Esophagus (tissue), 2 donors: ENCODE measurements around the gene TBX6. TPM values are rescaled to one million over a fixed set of nuclear protein-coding genes. Genes with fewer than 3 reads are reported as not detected.

Source experiments
- H3K27ac ChIP-seq, 2 donors: one replicate each; pipeline ENCODE4 v1.5.1; 2013; ENCODE audit warnings: low read depth in 2 of 2, mild to moderate bottlenecking in 2 of 2, inconsistent platforms in 1 of 2, low read length in 1 of 2, moderate library complexity in 1 of 2
- H3K27me3 ChIP-seq, 2 donors: one replicate each; pipeline ENCODE4 v1.6.1; 2013; ENCODE audit warnings: low read length in 2 of 2, control low read depth in 1 of 2, mild to moderate bottlenecking in 1 of 2; ENCODE audit not compliant: insufficient read depth in 2 of 2, control insufficient read depth in 1 of 2
- H3K36me3 ChIP-seq, 2 donors: one replicate each; pipeline ENCODE4 v1.6.1; 2013; ENCODE audit warnings: low read length in 1 of 2; ENCODE audit not compliant: control insufficient read depth in 2 of 2, insufficient read depth in 2 of 2
- H3K4me1 ChIP-seq, 2 donors: one replicate each; pipeline ENCODE4 v1.6.1; 2013; ENCODE audit warnings: low read length in 1 of 2; ENCODE audit not compliant: control insufficient read depth in 2 of 2, insufficient read depth in 2 of 2
- H3K4me3 ChIP-seq, 2 donors: one replicate each; pipeline ENCODE4 v1.5.1; 2013; ENCODE audit warnings: low read length in 2 of 2, mild to moderate bottlenecking in 2 of 2, low read depth in 1 of 2, moderate library complexity in 1 of 2
- H3K9me3 ChIP-seq, 2 donors: one replicate each; pipeline ENCODE4 v1.6.1; 2013; ENCODE audit warnings: mild to moderate bottlenecking in 2 of 2, low read depth in 1 of 2, low read length in 1 of 2, moderate library complexity in 1 of 2; ENCODE audit not compliant: control insufficient read depth in 2 of 2, insufficient read depth in 1 of 2
- WGBS, 2 donors: extraction: QIAGEN DNeasy Blood & Tissue Kit; methylation state at CpG; one replicate each; pipeline ENCODE4 v1.1.7; 2013; 5-methylcytosine and 5-hydroxymethylcytosine counted together
- polyA plus RNA-seq, 2 donors: library from polyadenylated mRNA; stranded (reverse); fragments of 200-250 nt; gene quantifications; one replicate each; pipeline ENCODE4 v1.2.3, GENCODE V29; 2013
- donor health status: healthy with polysubstance abuse.
- donor health status: Bipolar disorder and iron deficiency.

TBX6 gene
- polyA plus RNA-seq, 2 donors = 6.2 to 15.8 TPM

DNA sequence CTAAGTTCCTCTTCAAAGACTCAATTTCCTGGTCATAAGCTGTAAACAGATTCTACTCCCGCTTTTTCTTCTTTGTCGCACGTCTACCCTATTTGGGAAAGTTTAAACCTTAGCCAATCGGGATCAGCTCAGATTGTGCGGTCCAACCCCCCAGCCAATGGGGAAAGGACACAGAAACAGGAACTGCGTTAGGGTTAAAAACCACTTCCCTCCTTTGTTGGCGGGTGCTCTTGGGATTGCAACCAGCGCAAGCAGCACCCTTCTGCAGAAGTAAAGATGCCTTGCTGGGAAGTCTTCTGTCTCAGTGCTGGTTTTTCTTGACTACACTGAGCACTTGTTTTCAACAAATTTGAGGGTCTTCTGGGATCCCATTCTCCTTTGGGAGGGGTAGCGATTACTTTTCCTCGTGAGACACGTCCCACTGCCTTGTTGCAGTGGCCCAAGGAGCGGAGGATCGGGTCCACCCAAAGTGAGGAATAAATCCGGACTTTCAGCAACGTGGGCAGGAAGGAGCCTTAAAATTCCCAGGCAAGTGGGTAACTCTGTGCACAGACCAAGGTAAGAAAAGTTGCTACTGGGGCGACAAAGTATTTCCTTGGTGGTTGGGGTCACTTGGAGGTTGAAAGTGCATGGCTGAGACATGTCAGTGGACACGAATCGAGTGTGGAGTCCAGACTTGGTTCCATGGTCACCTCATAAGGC lies 5.3 kb upstream of the TBX6 start:
- H3K4me3 ChIP-seq = peak overlapping the region; percentile 49 to 85
- H3K27ac ChIP-seq = peak overlapping the region; percentile 86 to 97
- no peaks in the 10 kb centered on the region for H3K27me3 ChIP-seq
- peaks cover 2 to 14% of the 10 kb centered on the region in 2 donors for H3K4me1 ChIP-seq
- H3K9me3 ChIP-seq = peaks cover 0 to 12% of the 10 kb centered on the region in 2 donors
- 95% methylated on average over 18 of the region's 18 CpGs for WGBS, 2 donors
- H3K36me3 ChIP-seq = peaks cover 0 to 10% of the 10 kb centered on the region in 2 donors

- Histone ChIP-seq H3K4me3 (peak within 1 kb of the TSS; percentile 81 to 85), H3K4me1 (peaks cover 2 to 18% of the 10 kb centered on the region in 2 donors), H3K27me3 (no peaks in the 10 kb centered on the region), H3K9me3 (peaks cover 0 to 12% of the 10 kb centered on the region in 2 donors), H3K36me3 (peaks cover 0 to 10% of the 10 kb centered on the region in 2 donors), H3K27ac (peak within 1 kb of the TSS; percentile 92 to 97)
- 9 to 14% methylated on average over 44 to 77 of the region's 77 CpGs for WGBS, 2 donors
These were observed 4.6 kb upstream of the TBX6 start, which contains the start of gene YPEL3 for GRCh38 chr16:30096105-30096861. Gene YPEL3, minus strand, starts transcription at chr16:30096213. Its CDS starts 731 bp downstream, at chr16:30095482.

DNA sequence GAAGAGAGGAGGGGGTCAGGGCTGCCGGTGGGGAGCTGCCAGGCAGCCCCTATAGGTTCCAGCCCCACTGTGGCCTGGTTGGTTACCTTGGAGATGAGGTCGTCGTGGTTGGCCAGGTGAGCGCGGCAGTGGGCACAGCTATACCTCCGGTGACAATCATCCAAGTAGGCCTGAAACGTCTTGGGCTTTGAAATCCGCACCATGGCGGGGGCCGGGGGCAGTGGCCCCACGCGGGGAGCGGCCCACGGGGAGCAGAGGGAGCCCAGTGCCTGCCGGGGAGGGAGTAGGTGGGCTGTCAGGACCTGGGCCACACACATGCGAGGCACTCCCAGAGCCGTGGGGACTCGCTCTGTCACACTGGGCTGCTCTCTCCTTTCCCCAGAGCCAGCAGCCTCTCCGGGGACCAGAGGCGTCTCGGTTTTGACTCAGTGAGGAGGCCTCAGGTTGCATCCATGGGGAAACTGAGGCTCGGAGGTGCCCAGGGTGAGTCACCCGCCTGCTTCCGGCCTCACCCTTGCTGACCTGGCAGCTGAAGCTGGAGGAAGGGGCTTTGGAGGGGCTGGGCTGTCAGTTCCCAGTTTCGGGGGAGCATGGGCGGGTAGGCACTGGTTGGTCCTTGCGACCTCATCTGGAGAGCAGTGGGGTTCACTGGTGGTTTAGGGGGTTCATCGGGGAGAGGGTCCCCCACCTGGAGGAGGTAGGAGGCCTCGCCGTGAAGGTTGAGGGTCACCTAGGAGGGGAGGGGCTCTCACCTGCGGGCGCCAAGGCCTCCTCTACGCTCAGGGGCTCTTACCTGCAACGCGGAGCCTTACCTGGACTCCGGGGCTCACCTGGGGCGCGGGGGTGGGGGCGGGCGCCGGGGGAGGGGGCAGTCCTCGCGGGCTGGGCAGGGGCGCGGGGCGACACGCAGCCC lies 3.7 kb upstream of the TBX6 start:
- Histone ChIP-seq H3K27ac (peak overlapping the region; percentile 92 to 97), H3K4me1 (peaks cover 5 to 18% of the 10 kb centered on the region in 2 donors), H3K9me3 (peaks cover 0 to 12% of the 10 kb centered on the region in 2 donors), H3K4me3 (peak overlapping the region; percentile 81 to 85), H3K27me3 (no peaks in the 10 kb centered on the region), H3K36me3 (peaks cover 0 to 10% of the 10 kb centered on the region in 2 donors)
- 8 to 9% methylated on average over 38 to 47 of the region's 47 CpGs for WGBS, 2 donors

DNA sequence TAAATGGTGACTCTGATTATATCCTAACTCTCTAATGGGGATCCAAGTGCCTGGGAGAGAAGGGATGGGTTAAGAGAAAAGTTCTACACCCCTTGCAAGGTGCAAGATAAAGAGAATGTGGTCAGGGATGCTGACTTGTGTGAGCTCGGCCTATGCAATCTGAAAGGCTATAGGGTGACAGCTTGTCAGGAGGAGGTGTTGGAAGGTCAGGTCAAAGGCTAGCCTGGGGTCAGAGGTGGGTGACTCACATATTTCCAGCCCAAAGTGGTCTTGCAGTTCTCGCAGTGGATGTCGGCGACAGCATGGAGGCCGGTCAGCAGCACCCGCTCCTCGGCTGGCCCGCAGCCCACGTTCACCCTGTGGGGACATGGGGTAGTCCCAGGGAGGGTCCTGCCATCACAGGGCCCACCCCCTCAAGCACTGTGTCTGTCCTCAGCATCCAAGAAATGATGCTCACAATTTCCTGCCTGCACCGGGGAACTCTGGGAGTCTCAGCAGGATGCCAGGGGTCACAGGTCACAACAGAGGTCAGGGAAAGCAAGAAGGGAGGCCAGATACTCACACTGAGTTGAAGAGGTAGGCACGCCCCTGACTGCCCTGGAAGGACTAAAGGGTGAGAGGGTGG lies 2.9 kb upstream of the TBX6 start:
- H3K27me3 ChIP-seq = no peaks in the 10 kb centered on the region
- H3K27ac ChIP-seq = peak overlapping the region; percentile 92 to 97
- peaks cover 0 to 10% of the 10 kb centered on the region in 2 donors for H3K36me3 ChIP-seq
- peaks cover 0 to 12% of the 10 kb centered on the region in 2 donors for H3K9me3 ChIP-seq
- WGBS, 2 donors = 77 to 78% methylated on average over 11 of the region's 11 CpGs
- H3K4me1 ChIP-seq = peaks cover 5 to 21% of the 10 kb centered on the region in 2 donors
- H3K4me3 ChIP-seq = peak overlapping the region; percentile 81 to 85

GRCh38 chr16:30092373-30093010 lies 768 bp upstream of the TBX6 start:
- H3K36me3 ChIP-seq = peaks cover 0 to 10% of the 10 kb centered on the region in 2 donors
- 6 to 14% methylated on average over 22 of the region's 22 CpGs for WGBS, 2 donors
- H3K4me3 ChIP-seq = peak overlapping the region; percentile 50 to 60
- peak overlapping the region; percentile 97 to 98 for H3K27ac ChIP-seq
- H3K4me1 ChIP-seq = peaks cover 5 to 33% of the 10 kb centered on the region in 2 donors
- no peaks in the 10 kb centered on the region for H3K27me3 ChIP-seq
- H3K9me3 ChIP-seq = peaks cover 0 to 7% of the 10 kb centered on the region in 2 donors

GRCh38 chr16:30090610-30091331 lies 953 bp downstream of the TBX6 start:
- Histone ChIP-seq H3K9me3 (peaks cover 0 to 2% of the 10 kb centered on the region in 2 donors), H3K36me3 (peaks cover 0 to 20% of the 10 kb centered on the region in 2 donors), H3K27ac (peak overlapping the region; percentile 97 to 98), H3K27me3 (no peaks in the 10 kb centered on the region), H3K4me1 (peaks cover 5 to 33% of the 10 kb centered on the region in 2 donors), H3K4me3 (peak overlapping the region; percentile 50 to 60)
- 48 to 56% methylated on average over 26 of the region's 26 CpGs for WGBS, 2 donors

DNA sequence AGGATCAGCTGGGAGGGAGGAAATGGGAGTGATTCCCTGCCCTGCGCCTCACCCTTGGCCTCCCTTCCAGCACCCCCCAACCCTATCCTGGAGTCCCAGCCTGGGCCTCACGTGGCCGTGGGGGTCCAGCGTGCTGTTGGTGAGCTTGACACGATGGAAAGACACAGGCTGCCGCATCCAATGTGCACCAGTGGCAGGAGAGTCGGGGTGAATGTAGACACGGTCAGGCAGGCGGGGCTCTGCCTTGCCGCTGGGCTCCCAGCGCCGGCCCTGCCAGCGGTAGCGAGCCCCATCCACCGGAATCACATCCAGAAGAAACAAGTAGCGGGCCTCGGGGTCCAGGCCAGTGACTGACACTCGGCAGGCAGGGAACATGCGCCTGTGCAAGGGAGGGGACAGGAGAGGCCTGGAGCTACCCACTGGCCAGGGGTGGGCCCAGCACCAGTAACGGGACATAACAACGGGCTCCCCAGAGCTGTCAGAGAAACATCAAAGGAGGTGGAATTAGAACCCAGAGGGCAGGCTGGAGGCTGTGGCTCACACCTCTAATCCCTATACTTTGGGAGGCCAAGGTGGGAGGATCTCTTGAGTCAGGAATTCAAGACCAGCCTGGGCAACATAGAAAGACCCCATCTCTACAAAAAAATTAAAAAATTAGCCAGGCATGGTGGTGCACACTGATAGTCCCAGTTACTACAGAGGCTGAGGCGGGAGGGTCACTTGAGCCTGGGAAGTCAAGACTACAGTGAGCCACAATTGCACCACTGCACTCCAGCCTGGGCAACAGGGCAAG lies 2.7 kb downstream of the TBX6 start:
- Histone ChIP-seq H3K4me3 (no peak overlapping the region), H3K9me3 (peaks cover 0 to 2% of the 10 kb centered on the region in 2 donors), H3K4me1 (peaks cover 3 to 25% of the 10 kb centered on the region in 2 donors), H3K36me3 (peaks cover 4 to 27% of the 10 kb centered on the region in 2 donors), H3K27me3 (no peaks in the 10 kb centered on the region), H3K27ac (peak overlapping the region; percentile 55 to 77)
- WGBS, 2 donors = 56 to 80% methylated on average over 22 of the region's 22 CpGs
